Stimulated activated CD8-positive, alpha-beta memory T cell treated with anti-CD3 and anti-CD28 coated beads, Interleukin-2, amount 100 ng/mL, for 48 hours (primary cell): ENCODE data around the gene SPATA6.
"Not testable (repeated sequence)": the region's sequence is repeated elsewhere in the genome, so short reads cannot be mapped to it uniquely, and the experiment has no call there.

Experiments used
- DNase-seq, 2 donors: peaks; one replicate each; pipeline ENCODE4 v3.0.0-alpha.2; 2020; ENCODE audit warnings: low read depth in 2 of 2

The SPATA6 gene

DNA sequence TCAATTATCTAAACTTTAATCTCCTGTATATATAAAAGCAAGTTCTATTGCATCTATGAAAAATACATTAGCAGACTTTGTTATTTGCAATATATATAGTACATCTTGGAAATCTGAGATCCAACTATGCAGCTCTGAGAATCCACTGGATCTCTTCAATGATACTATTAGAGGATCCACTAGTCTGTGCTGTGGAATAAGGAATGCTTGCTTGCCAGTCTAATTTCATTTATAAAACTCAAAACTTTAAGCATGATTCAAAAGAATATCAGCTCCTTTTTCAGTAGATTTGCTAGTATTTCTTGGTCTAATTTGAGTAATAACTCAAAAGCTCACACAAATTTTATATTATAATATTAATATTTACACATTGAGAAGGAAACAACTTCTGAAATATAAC is 115.1 kb downstream of the SPATA6 start:
- no peak for DNase-seq

- no peak for DNase-seq
These were observed 127.6 kb downstream of the SPATA6 start for GRCh38 chr1:48344373-48344772.

DNA sequence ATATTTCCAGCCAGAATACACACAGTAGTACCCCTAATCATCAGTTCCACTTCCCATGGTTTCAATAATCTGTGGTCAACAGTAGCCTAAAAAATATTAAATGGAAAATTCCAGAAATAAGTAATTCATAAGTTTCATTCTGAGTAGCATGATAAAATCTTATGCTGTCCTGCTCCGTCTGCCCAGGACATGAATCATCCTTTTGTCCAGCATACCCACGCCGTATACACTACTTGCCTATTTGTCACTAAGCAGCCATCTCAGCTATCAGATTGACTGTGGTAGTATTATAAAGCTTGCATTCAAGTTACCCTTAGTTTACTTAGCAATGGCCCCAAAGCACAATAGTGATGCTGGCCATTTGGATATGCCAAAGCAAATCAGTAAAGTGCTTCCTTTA is 130.8 kb downstream of the SPATA6 start:
- no peak for DNase-seq

DNA sequence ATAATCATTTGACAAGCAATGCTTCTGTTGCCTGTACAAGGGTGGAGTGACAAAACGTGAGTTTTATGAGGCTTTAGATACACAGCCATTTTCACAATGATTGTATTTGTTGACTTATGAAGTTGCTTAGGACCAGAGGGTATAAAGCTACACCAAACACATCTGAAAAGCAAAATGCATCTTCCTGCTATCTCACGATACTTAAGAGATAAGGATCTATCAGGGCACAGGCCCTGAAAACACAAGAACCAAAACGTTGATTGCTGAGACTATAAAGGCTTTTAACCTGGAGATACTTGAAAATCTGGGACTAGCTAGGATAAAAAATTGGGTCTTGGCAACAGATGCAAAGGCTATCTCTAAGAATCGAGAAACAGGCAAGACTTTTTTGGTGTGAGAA is 133.7 kb downstream of the SPATA6 start:
- no peak for DNase-seq

GRCh38 chr1:48333316-48333715 is 138.7 kb downstream of the SPATA6 start:
- no peak for DNase-seq

- DNase-seq: no peak
These were observed 139.9 kb downstream of the SPATA6 start for GRCh38 chr1:48332115-48332514.

DNA sequence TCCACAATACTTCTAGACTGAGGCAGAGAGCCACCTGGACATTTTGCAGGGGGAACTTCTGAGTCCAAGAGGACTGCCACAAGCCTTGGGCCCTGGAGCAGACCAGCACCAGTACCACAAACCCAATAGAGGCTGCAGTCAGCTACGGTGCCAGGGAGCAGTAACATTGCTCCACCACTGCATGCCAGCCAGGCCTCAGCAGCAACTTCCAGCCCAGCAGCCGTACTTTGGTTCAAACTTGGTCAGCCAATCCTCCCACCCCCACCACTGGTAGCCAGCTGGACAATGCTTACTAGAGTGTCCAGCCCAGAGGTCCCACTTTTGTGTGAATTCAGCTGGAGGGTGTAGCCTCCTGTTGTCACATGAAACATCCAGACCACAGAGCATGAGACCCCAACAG is 142.1 kb downstream of the SPATA6 start:
- no peak for DNase-seq

DNA sequence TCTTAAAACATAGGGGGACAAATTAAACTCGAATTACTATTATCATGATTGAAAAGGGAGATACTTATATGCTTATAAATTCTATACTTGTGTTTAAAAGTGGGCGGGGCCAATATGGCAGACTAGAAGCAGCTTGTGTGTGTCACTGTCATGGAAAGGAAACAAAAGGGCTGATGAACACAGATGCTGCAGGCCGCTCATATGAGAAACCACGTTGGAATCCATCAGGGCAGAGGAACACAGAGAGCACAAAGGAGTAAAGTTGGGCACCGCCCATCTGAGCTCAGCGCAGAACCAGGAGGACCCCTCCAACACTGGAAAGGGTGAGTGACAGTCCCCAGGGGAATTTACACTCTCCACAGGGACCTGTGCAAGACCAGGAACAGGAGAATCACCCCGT is 142.5 kb downstream of the SPATA6 start:
- no peak for DNase-seq

GRCh38 chr1:48311829-48312228 is 160.2 kb downstream of the SPATA6 start:
- not testable (repeated sequence) for DNase-seq

GRCh38 chr1:48309564-48310082 is 162.4 kb downstream of the SPATA6 start:
- DNase-seq: no peak

- DNase-seq: no peak
These were observed 169.4 kb downstream of the SPATA6 start for GRCh38 chr1:48302652-48303051.

- no peak for DNase-seq
These were observed 177.3 kb downstream of the SPATA6 start for GRCh38 chr1:48294656-48295055.

DNA sequence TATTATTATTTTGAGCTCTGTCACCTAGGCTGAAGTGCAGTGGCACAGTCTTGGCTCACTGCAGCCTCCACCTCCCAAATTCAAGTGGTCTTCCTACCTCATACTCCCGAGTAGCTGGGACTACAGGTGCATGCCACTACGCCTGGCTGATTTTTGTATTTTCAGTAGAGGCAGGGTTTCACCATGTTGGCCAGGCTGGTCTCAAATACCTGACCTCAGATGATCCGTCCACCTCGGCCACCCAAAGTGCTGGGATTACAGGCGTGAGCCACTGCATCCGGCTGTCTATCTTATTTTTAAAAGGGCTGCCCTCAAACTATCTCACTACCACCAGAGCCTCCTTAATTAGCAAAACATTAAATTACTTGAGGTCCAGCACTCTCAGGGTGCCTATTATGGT is 177.9 kb downstream of the SPATA6 start:
- not testable (repeated sequence) for DNase-seq

- no peak for DNase-seq
These were observed 179.3 kb downstream of the SPATA6 start for GRCh38 chr1:48292706-48293105.

GRCh38 chr1:48291421-48291820 is 180.6 kb downstream of the SPATA6 start:
- no peak for DNase-seq

GRCh38 chr1:48285525-48285924 is 186.5 kb downstream of the SPATA6 start:
- no peak for DNase-seq

GRCh38 chr1:48284696-48285420 is 187.1 kb downstream of the SPATA6 start:
- DNase-seq: not testable (repeated sequence)

- DNase-seq: not testable (repeated sequence)
These were observed 189.7 kb downstream of the SPATA6 start for GRCh38 chr1:48282329-48282728.

DNA sequence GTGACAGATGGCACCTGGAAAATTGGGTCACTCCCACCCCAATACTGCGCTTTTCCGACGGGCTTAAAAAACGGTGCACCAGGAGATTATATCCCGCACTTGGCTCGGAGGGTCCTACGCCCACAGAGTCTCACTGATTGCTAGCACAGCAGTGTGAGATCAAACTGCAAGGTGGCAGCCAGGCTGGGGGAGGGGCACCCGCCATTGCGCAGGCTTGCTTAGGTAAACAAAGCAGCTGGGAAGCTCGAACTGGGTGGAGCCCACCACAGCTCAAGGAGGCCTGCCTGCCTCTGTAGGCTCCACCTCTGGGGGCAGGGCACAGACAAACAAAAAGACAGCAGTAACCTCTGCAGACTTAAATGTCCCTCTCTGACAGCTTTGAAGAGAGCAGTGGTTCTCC is 194.6 kb downstream of the SPATA6 start:
- not testable (repeated sequence) for DNase-seq

DNA sequence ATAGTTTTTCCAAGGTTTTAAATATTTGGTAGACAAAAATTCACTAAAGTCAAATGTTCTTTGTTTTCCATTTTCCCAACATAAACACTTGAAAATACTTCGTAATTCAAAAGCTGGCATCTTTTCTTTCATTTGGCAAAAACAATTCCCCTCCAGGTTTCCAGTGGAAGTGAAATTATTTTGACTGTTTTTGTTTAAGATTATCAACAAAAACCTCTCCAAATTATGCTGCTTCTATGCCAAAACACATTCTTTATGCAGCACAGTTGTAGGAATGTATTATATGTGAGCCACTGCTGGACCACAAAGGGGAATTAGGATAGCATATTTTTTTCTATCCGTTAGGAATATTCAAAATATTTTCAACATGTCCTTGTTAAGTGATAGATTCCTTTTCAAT is 205.4 kb downstream of the SPATA6 start:
- DNase-seq: no peak

- DNase-seq: no peak
These were observed 209.0 kb downstream of the SPATA6 start for GRCh38 chr1:48263041-48263440.

DNA sequence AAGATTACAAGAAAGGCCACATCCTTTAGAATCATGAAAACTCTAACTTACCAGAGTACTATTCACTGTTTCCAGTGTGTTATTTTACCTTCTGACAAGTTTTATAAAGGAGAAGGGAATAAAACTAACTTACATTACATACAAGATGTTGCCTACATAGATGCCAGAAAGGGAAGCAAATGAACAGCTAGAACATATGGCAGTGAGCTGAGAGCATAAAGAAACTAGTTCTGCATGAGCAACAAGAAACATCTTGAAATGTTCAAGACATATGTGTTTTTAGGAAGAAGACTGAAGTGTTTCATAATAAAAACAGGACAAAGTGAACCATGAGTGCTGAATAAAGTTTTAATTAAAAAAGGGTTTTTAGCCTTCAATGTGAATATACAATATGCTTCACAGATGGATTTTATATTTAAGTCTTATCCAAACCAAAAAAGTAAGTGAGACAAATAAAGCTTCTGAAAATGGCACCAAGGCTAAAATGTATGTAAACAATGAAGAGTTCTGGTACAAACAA is 210.1 kb downstream of the SPATA6 start:
- DNase-seq: no peak

GRCh38 chr1:48258106-48258505 is 213.9 kb downstream of the SPATA6 start:
- DNase-seq: no peak

DNA sequence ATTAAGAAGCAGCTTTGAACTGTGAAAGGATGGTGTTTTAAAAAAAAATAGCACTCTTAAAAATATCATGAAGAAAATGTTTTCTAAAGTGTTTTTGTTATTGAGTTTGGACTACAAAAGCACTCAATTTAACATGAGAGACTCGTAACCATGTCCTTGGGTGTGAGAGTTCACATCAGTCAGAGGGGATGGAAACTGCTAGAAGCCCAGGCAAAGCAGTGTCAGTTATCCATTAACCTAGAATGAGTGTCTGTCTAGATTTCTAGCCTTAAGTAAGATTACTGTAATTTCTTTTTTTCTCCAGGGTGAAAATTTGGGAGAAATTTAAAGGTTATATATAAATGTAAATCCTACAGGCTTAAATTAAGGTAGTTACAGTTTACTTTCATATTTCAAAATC is 217.8 kb downstream of the SPATA6 start:
- DNase-seq: no peak
